Dedifferentiated amniotic fluid mesenchymal stem cell (primary cell): ENCODE measurements around the gene LGALSL.
"Not testable (repeated sequence)": the region's sequence is repeated elsewhere in the genome, so short reads cannot be mapped to it uniquely, and the experiment has no call there.

Experiments used
- DNase-seq: peaks from one replicate; pipeline ENCODE4 v3.0.0-alpha.2; 2016; ENCODE audit errors: extremely low spot score

The LGALSL gene

GRCh38 chr2:64442801-64443429 lies 11.0 kb upstream of the LGALSL start:
- no peak for DNase-seq

GRCh38 chr2:64445970-64446369 lies 8.0 kb upstream of the LGALSL start:
- not testable (repeated sequence) for DNase-seq

GRCh38 chr2:64447317-64448040 lies 6.5 kb upstream of the LGALSL start:
- DNase-seq, result no peak

DNA sequence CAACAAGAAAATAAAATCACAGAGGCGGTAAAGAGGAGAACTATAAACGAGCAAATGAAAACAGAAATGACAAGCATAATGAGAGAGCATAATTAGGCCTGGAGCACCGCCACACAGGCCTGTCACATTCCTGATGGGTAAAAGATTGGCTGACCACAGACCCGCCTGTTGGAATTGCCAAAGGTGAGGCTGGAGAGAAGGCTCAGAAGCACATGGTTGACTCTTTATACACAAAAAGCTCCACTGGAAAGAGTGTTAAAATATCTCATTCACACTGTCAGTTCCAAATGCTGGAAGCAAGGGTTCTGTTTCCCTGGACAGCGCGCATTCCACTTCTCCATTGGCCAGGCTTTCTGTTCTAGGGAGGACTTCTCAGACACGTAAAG lies 5.9 kb upstream of the LGALSL start:
- no peak for DNase-seq

- no peak for DNase-seq
Observed at GRCh38 chr2:64451051-64451450, 2.9 kb upstream of the LGALSL start.

- no peak for DNase-seq
Observed at GRCh38 chr2:64454386-64455332, 697 bp downstream of the LGALSL start.

DNA sequence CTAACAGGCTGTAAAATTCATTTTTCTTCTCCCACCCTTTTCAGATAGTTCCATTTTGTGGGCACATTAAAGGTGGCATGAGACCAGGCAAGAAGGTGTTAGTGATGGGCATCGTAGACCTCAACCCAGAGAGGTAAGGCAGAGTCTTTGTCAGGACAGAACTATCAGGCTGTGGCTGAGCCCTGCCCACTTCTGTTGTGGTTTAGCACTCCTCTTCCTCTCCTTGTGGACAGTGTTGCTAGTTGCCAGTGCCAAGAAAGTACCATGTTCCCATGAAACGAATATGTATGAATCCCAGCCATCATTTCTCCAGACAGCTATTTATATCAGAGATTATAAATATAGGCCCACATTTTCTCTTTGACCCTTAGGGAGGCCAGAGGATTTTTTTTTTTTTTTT lies 1.6 kb downstream of the LGALSL start:
- DNase-seq, result no peak

GRCh38 chr2:64456293-64456692 lies 2.3 kb downstream of the LGALSL start:
- DNase-seq, result no peak

- no peak for DNase-seq
Observed at GRCh38 chr2:64457524-64457923, 3.6 kb downstream of the LGALSL start.

DNA sequence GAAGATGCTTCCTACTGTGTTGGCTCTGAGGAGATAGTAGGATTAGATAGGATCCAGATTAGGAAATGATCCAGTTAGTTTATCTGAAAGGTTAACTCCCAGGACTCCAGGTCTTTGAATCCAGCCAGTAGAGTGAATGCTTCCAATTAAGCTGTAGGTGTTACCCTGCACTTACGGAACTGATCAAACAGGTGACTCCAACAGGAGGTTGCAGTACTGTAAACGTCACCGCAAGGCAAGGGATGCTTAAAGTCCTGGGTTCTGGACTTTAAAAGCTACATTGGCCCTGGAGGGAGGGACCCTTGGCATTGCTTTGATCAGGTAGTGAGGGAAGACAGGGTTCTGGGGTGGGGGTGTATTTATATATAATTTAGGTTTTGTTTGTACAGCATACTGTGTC lies 5.6 kb downstream of the LGALSL start:
- no peak for DNase-seq

DNA sequence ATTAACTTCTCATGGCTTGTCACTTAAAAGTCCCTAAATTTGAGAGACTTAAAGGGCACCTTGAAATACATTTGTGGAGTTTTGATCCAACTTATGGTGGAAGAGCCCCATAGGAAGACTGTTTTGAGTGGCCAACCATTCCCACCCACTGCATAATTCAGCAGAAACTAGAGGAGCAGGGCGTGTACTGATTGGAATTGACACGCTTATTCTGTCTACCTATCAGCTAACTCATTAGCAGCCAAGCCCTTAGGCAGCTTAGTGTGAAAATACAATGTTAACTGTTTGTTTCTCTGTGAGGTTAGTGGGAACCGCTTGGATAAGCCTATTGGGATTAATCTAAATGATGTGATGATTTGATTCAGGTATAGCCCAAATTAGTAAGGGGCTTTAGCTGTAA lies 6.4 kb downstream of the LGALSL start:
- DNase-seq, result no peak

DNA sequence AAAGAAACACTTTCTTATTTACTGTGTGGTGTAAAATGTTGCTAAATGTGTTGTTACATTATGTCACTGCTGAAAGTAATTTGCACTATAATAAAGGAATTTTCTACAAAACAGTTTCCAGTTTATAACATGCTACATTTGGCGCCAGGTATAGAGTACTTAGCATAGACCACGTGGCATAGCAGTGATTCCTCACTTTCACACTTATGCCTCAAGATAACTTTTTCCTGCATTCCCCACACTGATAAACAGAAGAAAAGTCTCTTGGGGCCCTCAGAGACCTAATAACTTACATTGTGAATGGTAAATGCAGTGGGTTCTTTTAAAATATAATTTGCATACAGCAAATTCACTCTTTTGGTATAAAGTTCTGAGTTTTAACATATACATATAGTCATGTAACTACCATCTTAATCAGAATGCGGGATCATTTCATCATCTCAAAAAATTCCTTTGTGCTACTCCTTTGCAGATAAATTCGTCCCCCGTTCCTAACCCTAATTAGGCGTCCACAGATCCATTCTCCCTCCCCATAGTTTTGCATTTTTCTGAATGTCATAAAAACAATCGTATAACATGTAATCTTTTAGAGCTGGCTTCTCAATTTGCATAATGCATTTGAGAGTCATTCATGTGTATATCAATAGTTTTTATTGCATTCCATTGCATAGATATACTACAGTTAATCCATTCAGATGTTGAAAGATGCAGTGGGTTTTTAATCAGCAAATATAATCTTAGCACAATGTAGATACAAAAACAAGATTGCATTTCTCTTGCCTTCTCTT lies 7.5 kb downstream of the LGALSL start:
- no peak for DNase-seq

GRCh38 chr2:64462171-64462570 lies 8.2 kb downstream of the LGALSL start:
- no peak for DNase-seq

GRCh38 chr2:64462940-64463700 lies 9.2 kb downstream of the LGALSL start:
- DNase-seq, result peak; percentile 24

- no peak for DNase-seq
Observed at GRCh38 chr2:64463781-64464180, 9.8 kb downstream of the LGALSL start.

GRCh38 chr2:64466478-64467085 lies 12.6 kb downstream of the LGALSL start:
- DNase-seq, result no peak

GRCh38 chr2:64467096-64467843 lies 13.3 kb downstream of the LGALSL start:
- DNase-seq, result no peak

DNA sequence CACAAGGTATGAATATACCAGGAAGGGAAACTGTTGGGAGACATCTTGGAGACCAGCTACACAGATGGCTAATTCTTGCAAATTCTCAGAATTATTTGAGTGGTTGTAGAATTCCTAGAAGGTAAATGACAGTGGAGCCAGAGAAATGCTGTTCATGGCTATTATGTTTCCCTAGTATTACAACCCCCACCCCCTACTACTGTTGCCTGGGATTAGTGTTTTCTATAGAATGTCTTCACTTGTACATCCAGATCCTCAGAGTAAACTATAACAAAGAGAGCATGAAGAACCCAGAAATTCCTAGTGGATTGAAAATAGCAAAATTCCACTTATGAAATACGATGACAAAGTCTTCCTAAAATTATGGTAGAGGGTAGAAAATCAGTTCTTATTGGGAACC lies 15.3 kb downstream of the LGALSL start:
- DNase-seq, result no peak

DNA sequence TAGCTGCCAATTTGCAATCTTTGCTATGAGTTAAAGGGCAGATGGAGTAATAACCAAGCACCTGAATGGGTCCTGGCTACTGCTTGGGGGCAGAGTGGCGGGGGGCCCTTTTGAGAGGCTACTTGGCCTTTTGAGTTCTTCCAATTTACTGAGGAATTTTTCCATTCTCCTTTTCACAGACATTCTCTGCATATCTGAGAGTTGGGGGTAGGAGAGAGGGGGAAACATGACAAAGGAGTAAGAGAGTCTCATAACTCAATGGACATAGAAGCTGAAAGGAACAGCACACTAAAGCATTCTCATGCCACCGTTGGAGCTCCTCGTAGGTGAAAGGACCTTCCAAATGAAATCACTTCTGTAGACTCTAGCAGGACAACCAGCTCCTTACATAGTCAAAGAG lies 16.1 kb downstream of the LGALSL start:
- no peak for DNase-seq

- DNase-seq, result no peak
Observed at GRCh38 chr2:64470766-64471295, 16.9 kb downstream of the LGALSL start.
